Fibroblast of pulmonary artery (primary cell): Measurements from ENCODE around the gene CCS.

Source experiments
- DNase-seq: peaks from one replicate; pipeline ENCODE4 v3.0.0-alpha.2; 2010; ENCODE audit warnings: low read depth
- H3K4me3 ChIP-seq: replicated peaks from 2 replicates; pipeline ENCODE4 v1.5.1; 2011; ENCODE audit warnings: low read depth, mild to moderate bottlenecking, control low read depth, low read length, moderate library complexity
- TF ChIP-seq, protein P1 (sequence below): IDR thresholded peaks from 2 replicates; pipeline ENCODE4 v1.5.1; 2011; ENCODE audit warnings: mild to moderate bottlenecking, control low read depth, low read length, inconsistent platforms; ENCODE audit errors: missing control alignments

Gene CCS

GRCh38 chr11:66629356-66629755 is 36.4 kb downstream of the CCS start:
- no peak for DNase-seq
- H3K4me3 ChIP-seq = no peak overlapping the region
- TF ChIP-seq, protein P1, sequence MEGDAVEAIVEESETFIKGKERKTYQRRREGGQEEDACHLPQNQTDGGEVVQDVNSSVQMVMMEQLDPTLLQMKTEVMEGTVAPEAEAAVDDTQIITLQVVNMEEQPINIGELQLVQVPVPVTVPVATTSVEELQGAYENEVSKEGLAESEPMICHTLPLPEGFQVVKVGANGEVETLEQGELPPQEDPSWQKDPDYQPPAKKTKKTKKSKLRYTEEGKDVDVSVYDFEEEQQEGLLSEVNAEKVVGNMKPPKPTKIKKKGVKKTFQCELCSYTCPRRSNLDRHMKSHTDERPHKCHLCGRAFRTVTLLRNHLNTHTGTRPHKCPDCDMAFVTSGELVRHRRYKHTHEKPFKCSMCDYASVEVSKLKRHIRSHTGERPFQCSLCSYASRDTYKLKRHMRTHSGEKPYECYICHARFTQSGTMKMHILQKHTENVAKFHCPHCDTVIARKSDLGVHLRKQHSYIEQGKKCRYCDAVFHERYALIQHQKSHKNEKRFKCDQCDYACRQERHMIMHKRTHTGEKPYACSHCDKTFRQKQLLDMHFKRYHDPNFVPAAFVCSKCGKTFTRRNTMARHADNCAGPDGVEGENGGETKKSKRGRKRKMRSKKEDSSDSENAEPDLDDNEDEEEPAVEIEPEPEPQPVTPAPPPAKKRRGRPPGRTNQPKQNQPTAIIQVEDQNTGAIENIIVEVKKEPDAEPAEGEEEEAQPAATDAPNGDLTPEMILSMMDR = no peak

DNA sequence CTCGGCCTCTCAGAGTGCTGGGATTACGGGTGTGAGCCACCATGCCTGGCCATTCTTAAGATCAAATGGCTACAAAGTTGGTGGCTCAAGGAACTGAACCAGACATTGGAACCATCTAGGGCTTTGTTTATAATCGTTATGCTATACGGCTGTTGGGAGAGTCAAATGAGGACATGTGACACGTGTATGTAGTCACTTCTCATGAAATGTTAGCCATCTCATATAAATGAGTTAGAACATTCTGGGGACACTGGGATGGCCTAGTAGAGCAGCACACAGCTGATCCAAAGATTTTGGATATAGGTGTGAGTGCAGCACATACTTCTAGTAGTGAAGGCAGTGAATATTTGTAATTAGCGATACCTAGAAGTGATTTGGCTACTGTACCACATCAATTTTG is 38.9 kb downstream of the CCS start:
- TF ChIP-seq, protein P1 = no peak
- DNase-seq = no peak
- H3K4me3 ChIP-seq = no peak overlapping the region

DNA sequence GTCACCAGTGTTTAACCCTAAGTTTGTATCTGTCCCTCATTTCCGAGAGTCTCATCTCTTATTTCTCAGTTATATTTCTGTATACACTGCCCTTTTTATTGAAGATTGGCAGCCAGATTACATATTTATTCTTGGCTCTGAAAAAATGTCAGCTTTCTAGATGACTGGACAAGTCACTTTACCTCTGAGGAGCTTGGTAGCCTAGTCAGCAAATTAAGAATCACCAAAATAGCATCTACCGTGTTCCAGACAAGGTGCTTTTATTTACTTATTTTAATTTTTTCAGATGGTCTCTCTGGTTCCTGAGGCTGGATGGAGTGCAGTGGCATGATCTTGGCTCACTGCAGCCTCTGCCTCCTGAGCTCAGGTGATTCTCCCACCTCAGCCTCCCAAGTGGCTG is 40.0 kb downstream of the CCS start:
- no peak overlapping the region for H3K4me3 ChIP-seq
- no peak for DNase-seq

GRCh38 chr11:66636411-66636810 is 43.4 kb downstream of the CCS start:
- H3K4me3 ChIP-seq = no peak overlapping the region
- TF ChIP-seq, protein P1 = no peak
- DNase-seq = no peak

More for the DNA sequence above, 40.0 kb downstream of the CCS start:
- TF ChIP-seq, protein P1 = no peak

DNA sequence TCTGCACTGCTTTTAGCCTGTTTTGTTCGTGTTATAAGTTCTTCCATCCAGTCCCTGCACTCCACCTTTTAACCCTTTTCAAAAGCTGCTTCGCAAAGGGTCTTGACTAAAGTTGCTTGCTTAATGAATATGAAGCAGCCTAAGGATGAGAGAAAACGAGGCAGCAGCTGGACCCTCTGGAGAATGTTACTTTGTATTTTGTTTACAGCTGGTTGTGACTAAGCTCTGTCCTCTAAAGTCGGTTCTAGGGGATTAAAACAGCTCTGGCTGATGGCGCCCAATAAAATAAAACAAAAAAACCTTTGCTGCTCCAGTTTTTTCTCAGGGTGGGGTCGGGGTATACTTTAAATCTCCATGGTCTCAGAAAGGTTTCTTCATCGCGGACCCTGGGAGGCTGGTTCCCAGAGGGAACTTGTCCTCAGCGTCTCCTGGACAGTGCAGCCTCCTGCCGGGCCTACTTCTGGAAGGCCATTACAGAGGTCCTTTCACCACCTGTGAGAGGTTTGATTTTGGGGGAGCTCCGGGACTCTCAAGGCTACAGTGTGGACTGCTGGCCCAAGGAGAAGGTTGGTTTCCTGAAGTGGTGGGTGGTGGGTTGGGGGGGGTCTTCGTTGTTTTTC is 44.7 kb downstream of the CCS start:
- DNase-seq = no peak
- peak overlapping the region; percentile 94 for H3K4me3 ChIP-seq
- TF ChIP-seq, protein P1 = no peak

GRCh38 chr11:66638177-66639065 is 45.4 kb downstream of the CCS start, which contains the start of gene RBM4:
TSS of gene RBM4 (plus strand) at chr11:66638703. CDS start at chr11:66639712, 1,009 bp downstream.
- DNase-seq = peak; percentile 100
- TF ChIP-seq, protein P1 = peak; percentile 3

More at GRCh38 chr11:66638177-66639065, 45.4 kb downstream of the CCS start, which contains the start of gene RBM4:
- H3K4me3 ChIP-seq = peak within 1 kb of the TSS; percentile 94
